ENCODE measurements around the gene PPP1R3F.

GRCh38 chrX:49282647-49283011, 13.0 kb downstream of the PPP1R3F start:
- peak; percentile 32 for TF ChIP-seq CTCF (IDR thresholded peaks at IDR 0.05; ENCODE audit: poor library complexity)
- TF ChIP-seq EZH2phosphoT487 (IDR thresholded peaks at IDR 0.05; ENCODE audit: low read depth, severe bottlenecking, unreplicated experiment): no peak
